Stimulated activated CD4-positive, alpha-beta T cell treated with anti-CD3 and anti-CD28 coated beads, Interleukin-4, amount 100 ng/mL, for 1 hour (primary cell): ENCODE measurements around the gene HES6.

Experiments
- DNase-seq: peaks from one replicate; pipeline ENCODE4 v3.0.0-alpha.2; 2020

Gene HES6

DNA sequence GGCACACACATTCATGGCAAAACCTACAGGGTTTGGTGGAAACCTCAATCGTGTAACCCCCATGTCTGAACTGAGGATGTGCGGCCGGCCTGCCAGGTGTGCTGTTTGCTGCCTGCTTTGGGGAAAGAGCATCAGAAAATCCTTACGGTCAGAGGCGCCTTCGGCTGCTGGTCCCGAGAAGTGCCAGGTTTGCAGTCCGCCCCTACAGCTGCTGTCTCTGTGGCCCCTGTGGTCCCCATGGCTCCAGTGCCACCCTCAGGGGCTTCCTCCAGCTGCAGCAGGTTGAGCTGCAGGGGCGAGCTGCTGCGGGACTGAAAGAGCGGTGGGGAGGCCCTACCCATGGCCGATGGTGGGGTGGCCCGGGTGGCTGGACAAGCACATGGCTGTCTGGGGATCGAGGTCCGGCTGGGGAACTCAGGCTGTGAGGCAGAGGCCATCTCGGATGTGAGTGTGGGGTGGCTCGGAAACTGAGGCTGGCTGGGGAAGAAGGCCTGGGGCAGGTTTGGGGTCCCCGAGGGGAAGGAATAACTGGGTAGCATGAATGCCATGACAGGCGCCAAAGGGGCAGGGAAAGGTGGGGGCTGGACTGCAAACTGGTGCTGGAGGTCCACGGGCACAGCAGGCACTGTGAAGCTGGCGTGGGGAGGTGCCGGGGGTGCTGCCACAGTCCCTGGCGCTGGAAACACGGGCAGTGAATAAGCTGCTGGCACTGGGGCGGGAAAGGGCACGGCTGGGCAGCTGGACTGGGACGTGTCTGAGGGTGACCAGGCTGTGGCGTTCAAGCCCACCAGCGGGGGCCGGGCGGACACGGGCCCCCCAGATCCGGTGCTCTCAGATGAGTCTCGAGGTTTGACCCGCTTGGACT is 13.2 kb upstream of the HES6 start:
- no peak for DNase-seq

DNA sequence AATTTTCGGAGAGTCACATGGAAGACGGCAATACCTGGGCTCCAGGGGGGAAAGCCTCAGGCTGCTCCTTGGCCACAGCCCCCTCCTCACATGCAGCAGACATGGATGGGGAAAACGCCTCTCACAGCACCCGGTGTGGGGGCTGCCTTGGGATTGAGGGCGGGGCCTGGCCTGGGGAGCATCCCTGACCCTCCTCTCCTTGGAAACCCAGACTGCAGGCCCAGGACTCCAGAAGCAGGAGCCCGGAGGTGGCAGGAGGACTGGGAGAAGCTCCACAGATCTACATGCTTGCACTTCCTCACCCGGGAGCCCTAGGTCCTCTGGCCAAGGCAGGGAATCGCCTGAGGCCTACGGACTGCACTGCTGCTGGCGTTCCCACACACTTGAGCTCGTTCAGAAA is 12.1 kb upstream of the HES6 start:
- DNase-seq = no peak

DNA sequence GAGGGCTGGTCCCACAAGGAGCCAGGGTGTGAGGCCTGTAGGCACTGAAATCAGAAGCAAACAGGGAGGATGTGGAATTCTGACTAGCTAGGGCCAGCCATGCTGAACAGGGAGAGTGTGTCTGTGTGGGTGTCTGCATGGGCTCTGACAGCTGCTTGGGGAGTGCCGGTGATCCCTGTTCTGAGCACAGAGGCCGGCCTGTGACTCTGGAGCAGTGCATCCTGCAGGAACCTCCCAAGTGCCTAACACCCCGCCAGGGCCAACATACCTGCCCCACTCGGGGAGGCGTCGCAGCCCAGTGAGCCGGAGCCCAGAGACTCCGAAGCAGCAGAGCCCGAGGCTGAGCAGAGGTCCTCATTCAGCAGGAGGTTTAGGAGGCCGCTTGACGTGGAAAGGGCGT is 11.5 kb upstream of the HES6 start:
- DNase-seq = no peak

DNA sequence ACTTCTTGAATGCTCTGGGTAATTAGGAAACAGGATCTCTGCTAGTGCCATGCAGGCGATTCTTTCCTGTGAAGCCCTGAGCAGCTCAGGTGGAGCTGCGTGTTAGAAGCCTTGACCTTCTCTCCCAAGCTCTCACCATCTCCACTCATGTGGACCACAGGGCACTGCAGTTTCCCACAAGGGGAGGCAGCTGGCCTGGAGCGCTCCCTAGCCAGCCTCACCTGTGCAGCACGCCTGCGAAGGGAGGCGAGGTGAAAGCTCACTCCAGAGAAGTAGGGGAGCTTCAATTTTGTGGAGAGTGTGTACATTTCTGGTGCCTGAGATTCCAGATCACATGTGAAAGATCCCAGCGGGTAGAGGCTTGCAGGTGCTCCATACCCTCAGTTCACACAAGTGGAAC is 11.1 kb upstream of the HES6 start:
- no peak for DNase-seq

DNA sequence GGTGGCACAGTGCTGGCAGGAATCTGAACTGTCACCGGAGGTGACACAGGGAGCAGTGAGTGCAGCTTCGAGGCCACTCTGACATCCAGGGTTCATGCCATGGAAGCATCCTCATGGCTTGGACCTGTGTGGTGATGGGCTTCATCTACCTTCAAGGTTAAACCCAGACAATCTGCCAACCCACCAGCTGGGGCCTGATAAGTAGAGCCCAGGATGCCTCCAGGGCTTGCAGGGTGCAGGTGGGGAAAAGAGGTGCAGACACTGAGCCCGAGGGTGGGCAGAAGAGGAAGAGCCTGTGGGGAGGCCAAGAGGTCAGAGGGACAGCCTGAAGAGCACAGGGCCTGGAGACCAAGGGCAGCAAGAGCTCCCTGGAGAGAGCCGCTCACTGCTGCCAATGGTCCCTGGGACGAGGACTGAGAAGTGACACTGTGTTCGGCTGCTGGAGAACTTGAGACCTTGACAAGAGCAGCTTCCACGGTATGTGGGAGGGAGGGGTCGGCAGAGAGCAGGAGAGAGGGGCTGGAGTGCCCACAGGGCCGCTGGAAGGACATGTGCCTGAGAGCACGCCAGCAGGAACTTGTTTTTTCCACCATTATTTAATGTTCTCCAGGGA is 8.1 kb upstream of the HES6 start:
- DNase-seq = no peak

DNA sequence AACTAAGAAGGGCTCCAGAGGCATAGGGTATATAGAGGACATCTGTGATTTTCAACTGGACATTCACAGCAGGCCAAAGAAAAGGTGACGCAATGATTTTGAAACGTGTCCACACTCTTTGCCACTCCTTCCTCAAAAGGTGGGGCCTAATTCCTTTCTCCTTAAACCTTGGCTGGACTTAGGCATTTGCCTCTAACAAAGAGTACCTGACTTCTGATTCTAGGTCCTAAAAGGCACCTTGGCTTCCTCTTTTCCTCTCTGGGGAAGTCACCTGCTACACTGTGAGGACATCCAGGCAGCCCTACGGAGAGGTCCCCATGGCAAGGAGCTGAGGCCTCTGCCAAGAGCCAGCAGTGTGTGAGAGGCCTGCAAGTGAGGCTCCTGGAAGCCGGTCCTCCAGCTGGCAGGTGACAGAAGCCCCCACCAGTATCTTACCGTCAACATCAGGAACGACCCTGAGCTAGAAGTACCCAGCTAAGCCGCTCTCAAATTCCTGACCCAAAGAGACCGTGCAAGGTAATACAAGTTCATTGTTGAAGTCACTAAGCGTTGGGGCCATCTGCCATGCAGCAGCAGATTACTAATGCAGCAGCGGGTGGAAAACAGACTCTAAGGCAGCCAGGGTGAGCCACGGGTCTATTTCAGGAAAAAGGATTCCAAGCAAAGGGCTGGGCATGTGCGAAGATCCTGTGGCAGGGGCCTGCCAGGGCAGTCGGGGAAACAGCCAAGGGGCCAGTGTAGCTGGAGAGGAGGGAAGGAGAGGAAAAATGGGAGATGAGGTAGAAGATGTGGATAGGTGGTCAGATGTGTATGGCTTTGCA is 7.4 kb upstream of the HES6 start:
- no peak for DNase-seq

DNA sequence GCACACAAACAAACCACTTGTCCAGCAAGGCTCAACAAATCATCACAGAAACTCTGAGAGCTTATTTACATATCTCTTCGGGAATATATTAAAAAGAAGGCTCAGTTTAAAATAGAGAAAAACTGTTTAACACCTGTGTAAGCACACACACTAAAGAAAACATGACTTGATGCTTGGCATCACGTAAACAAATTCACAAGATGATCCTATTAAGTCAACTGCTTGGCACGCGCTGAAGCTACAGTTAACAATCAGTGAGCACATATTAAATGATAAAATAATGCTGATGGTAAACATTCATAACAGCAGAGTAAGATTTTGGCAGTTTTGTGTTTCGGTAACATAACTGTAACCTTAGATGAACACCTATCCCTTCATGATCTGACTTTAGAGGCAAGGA is 4.3 kb upstream of the HES6 start:
- DNase-seq = no peak

DNA sequence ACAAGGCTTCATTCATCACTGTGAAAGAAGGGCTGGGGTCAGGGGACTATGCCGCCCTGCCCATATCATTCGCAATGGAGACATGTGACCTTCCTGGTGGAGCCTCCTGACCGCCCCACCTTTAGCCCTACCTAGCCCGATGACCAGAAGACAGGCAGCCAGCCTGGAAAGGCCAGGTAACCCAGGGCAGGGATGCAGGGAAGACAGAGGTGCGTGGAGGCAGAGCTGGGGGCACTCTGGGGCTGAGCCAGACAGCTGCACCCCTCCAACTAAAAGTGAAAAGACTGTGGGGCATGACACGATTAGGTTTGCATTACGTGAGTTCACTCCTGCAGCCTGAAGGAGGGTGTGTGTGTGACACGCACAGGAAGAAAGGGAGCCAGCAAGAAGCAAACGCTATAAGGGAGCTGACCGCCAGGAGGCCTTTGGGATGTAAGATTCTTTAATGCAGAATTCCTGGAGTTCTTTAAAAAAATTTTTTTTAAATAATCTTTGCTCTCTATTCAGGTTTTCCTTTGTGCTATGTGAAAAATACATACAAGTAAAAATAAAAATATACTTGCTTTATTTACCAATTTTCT is 3.7 kb upstream of the HES6 start:
- DNase-seq = no peak

DNA sequence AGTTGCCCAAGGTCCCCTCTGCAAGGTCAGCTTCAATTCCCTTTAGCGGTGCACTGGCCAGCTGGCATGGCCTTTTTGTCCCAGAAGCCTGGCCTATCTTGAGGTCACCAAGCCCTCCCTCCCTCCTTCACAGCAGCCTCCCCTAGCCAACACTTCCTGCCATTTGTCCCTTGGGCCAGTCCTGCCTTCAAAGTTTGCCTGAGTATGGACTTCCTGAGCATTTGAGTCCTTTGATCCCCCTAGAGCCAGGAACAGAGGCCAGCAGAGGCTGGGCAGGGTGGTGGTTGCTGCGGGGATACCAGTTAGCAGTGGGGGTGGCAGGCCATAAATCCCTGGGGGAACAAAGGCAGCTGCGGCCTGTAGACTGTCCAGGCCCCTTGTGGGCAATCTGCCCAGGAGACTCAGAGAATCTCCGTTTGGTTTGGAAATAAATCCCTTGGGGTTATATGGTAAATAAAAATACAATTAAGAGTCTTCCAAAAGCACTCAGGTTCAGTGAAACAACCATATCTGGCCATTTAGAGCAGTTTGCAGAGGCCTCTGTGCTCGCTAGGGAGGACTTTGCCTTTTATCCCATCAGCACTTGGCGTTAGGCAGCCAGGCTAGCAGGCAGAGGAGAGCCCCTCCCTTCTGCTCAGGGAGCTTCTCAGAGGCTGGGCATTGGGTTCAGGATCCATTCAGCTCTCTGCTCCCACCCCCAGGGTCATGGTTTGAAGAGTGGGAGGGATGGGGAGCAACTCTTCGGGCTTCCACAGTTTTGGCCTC is 3.1 kb upstream of the HES6 start:
- DNase-seq = no peak

DNA sequence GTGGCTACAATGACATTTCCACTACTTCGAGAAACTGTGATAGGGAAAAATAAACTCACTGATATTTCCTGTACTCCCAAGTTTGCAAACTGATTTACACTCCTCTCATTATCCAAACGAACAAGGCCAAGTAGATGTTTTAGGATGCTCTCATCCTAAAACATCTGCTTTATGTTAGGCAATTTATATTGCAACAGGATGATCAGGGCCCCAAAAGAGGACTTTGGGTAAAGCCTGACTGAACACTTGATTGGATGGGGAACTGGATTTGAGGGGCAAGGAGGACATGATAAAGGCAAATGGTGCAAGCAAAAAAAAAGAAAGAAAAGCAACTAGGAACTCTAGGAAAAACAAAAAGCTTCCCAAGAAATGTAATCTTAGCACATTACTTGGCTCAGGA is 2.1 kb upstream of the HES6 start:
- no peak for DNase-seq

DNA sequence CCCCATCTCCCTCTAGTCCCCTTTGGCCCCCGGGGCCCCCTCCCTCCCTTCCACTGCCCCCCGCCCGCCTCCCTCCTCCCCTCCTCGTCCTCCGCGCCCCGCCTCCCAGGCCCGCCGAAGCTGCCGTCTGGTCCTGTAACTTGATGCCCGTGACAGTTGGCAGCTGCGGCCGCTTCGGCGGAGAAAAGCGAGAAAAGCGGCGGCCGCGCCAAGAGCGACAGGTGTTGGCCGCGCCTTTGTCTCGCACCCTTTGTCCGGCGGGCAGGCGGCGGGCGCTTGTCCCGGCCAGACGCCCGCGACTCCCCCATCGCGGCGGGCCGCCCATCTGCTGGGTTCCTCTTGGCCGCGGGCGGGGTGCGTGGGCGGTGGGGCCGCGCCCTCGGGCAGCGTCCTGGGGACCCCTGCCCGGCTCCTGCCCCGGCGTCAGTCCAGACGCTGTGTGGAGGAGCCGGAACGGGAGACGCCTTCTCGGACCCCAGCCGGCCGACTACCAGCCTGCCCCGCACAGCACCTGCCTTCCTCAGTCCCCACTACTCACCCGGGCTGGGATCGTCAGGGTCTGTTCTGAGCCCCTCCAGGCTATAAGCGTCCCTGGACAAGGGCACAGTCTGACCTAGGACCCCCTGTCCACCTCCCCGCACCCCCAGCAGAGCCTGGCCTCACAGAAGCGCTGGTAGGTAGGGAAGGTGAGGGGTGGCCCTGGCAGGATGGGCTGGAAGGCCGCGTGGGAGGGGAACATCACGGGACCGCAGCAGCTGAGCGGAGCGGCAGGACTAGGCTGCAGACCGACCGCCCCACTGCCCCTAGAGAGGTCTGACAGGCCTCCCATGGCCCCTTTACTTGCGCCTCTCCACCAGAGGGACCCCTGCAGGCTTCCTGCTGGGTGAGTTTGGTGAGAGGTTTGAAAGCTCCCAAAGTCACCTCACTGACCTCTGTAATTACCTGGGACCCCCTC is 1.2 kb upstream of the HES6 start:
- DNase-seq = peak; percentile 18

DNA sequence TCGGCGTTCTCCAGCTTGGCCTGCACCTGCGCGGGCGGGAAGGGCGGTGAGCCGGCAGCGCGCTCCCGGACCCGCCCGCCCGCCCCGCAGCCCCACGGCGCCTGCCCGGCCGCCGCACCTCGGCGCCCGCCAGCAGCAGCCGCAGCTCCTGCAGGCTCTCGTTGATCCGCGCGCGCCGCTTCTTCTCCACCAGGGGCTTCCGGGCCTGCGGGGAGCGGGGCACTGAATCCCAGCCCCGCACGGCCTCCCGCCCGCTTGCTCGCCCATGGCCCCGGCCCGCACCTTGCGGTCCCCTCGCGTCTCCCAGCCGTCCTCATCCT is 335 bp downstream of the HES6 start:
- DNase-seq = peak; percentile 40

DNA sequence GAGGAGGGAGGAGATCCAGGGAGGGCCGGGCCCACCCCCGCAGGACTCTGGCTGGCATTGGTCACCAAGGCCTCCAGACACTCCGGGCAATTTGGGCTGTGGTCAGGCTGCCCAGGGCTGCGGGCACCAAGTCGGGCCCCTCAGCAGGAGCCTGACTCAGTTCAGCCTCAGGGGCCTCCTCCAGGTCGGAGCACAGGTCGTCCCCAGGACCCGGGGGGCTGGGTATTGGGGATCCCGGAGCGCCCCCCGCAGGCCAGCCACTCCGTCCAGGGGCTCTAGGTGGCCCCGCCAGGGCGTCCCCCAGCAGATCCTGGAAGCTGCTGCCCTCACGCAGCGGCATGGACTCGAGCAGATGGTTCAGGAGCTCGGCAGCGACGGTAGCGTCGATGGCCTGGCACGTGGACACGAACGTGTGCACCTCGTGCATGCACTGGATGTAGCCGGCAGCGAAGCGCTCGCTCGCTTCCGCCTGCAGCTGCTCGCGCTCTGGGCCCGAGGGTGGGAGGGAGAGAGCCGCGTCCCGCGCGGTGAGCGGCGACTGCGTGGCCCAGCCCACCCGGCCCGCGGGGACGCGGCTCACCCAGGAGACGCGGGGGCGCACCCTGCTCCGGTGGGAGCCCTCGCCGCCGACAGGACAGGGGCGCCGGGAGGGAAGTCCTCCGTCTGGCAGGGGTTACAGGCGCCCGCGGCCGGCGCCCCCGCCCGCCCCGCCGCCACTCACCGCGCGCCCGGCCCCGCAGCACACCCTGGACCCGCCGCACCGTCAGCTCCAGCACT is 884 bp downstream of the HES6 start:
- peak; percentile 28 for DNase-seq

DNA sequence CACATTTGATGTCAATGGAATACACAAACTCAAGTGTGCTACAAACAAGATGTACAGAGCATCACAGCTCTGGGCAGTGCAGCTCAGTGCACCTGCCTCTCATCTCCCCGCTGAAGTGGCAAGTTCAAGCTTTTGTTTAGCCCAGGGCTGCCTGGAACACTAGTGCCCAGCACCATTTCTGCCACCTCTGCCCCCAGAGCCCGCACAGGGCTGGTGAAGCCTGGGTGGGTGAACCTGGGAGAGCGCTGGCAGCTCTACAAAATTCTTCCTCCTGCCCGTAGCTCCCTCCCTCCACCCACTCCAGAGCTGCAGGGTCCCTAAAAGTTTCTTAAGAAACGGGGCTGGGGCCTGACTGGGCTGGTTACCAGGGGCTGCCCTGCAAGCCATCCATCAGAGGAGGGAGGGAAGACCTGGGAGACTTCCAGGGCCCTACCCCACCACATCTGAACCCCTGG is 1.5 kb downstream of the HES6 start:
- no peak for DNase-seq

DNA sequence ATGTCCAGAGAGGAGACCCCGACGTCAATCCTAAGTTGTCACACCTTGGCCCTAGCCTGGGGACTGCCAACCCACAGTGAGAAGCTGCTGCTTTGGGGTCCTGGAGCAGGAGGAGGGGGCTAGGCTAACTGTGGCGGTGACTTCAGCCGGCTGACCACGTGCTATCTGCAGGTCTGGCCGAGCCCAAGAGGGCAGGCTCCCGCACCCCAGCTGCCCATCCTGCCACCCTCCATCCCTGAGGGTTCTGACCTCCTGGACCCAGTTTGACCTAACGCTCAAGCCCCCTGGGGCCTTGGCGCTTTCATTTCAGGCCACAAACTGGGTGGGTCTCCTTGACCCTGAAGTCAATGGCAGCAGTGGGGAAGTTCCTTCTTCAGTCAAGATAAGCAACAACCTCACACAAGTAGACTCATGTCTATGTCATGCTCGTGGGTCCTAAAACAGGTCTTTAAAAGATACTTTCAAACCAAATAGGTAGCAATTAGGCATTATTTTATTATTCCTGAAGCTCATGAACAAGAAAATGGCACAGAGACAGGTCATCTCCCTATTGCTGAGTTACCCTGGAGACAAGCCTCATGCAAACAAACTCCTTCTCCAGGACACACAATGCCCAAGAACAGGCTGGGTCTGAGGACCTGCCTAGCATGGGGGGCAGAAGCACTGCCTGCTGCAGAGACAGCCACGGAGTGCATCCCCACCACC is 2.3 kb downstream of the HES6 start:
- DNase-seq = no peak

DNA sequence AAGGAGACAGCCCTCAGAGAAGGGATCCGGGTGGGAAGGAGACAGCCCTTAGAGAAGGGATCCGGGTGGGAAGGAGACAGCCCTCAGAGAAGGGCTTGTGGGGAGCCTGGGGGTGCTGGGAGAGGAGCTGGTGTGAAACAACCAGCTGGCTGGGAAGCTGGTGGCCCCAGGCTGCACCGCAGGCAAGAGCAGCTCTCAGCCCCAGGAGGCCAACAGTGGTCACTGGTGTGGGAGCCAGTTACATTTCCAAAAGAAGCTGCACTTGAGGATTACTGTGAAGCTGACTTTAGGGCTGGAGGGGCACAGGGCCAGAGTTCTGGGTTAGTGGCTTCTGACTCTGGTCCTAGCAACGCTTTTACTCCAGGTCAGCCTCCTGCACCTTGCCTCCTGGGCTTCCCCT is 3.3 kb downstream of the HES6 start:
- DNase-seq = no peak

DNA sequence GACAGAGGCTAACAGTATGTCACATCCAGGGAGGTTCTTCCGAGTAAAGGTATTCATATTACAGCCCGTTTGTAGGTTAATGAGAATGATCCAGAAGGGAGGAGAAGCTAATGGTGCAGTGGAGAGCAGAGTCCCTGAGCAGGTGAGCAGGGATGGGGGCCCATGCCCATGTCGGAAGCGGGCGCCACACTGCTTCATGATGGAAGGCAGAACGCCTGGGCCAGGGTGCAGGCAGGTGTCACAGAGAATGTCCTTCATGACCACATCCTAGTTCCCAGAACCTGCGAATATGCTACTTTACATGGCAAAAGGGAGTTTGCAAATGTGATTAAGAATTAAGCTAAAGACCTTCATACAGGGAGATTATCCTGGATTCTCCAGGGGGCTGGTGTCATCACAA is 4.0 kb downstream of the HES6 start:
- DNase-seq = no peak

DNA sequence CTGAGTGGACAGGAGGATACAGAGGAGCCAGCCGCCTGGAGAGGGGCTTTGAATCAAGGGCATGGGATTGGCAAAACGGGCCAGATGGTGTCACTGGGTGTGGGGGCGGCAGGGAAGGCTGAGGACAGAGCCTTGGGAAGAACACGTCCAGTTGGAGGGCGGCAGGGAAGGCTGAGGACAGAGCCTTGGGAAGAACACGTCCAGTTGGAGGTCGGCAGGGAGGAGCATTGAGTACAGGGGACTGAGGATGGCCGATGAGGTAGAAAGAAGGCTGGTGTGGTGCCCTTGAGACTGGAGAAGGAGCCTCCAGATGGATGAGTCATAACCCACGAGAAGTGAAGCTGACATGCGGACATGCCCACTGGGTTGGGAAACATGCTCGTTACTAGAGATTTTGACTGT is 4.5 kb downstream of the HES6 start:
- no peak for DNase-seq

DNA sequence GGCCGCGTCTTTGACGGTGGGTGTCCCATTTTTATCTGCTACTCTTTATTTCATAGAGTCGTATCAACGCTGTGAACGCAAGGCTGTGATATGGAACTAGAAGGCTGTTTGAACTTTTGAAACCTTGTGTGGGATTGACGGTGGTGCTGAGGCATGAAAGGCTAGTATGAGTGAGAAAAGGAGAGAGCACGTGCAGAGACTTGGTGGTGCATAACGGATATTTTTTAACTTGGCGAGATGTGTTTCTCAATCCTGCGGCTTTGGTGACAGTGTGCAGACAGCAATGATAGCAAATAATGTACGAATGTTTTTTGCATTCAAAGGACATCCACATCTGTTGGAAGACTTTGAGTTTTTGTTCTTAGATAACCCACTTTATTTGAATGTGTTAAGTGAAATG is 6.2 kb downstream of the HES6 start:
- no peak for DNase-seq

DNA sequence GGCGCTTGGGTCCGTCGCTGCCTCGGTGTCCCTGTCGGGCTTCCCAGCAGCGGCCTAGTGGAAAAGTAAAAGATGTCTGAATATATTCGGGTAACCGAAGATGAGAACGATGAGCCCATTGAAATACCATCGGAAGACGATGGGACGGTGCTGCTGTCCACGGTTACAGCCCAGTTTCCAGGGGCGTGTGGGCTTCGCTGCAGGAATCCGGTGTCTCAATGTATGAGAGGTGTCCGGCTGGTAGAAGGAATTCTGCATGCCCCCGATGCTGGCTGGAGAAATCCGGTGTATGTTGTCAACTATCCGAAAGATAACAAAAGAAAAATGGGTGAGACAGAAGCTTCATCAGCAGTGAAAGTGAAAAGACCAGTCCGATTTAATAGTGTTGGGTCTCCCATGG is 8.0 kb downstream of the HES6 start:
- DNase-seq = no peak
